Activated CD8-positive, alpha-beta T cell treated with anti-CD3 and anti-CD28 coated beads, Interleukin-2, amount 10 ng/mL, durations not matched to agents 7 days and 5 days (primary cell): ENCODE results near the gene DNAJC24. TPM values are rescaled to one million over a fixed set of nuclear protein-coding genes. Genes with fewer than 3 reads are reported as not detected.

ENCODE experiments used
- ATAC-seq: fragments of 150-1000 bp; cut with Tn5 transposase; one replicate; pipeline ENCODE4 v1.10.0; 2021; ENCODE audit warnings: moderate library complexity
- CTCF ChIA-PET: fragments of 350-600 bp; sonication (Branson Sonifier 250); formaldehyde crosslinking; loops from one replicate; lab custom pipeline; 2021; ENCODE audit warnings: antibody characterized with exemption; lab: Charles Lee
- POLR2A ChIA-PET: fragments of 350-600 bp; sonication (Branson Sonifier 250); formaldehyde crosslinking; loops from one replicate; lab custom pipeline; 2021; ENCODE audit warnings: antibody characterized with exemption; lab: Charles Lee
- DNase-seq: peaks from one replicate; pipeline ENCODE4 v3.0.0-alpha.2; 2020
- H3K27ac Mint-ChIP-seq: one replicate; pipeline ENCODE4 v1.8.0; 2021; ENCODE audit warnings: mild to moderate bottlenecking, mixed read lengths
- H3K27me3 Mint-ChIP-seq: one replicate; pipeline ENCODE4 v1.8.0; 2021; ENCODE audit warnings: low read depth, mixed read lengths
- H3K36me3 Mint-ChIP-seq: one replicate; pipeline ENCODE4 v1.8.0; 2021; ENCODE audit warnings: low read depth, mixed read lengths
- H3K4me1 Mint-ChIP-seq: one replicate; pipeline ENCODE4 v1.8.0; 2021; ENCODE audit warnings: low read depth, mixed read lengths
- H3K4me3 Mint-ChIP-seq: one replicate; pipeline ENCODE4 v1.8.0; 2021; ENCODE audit warnings: mild to moderate bottlenecking, mixed read lengths
- H3K9me3 Mint-ChIP-seq: one replicate; pipeline ENCODE4 v1.8.0; 2022; ENCODE audit warnings: mixed read lengths; ENCODE audit not compliant: insufficient read depth
- total RNA-seq, 2 experiments: library from RNA; stranded (reverse); gene quantifications; one replicate each; pipeline ENCODE4 v1.2.3, GENCODE V29; 2021

Gene DNAJC24
- total RNA-seq, 2 experiments from 2014 or later, result 13.7 to 15.8 TPM

GRCh38 chr11:31417816-31418215 lies 48.2 kb downstream of the DNAJC24 start:
- CTCF ChIA-PET, result no interaction called here
- no peaks in the 10 kb centered on the region for H3K27me3 Mint-ChIP-seq
- POLR2A ChIA-PET, result no interaction called here
- no peak overlapping the region for H3K4me3 Mint-ChIP-seq
- H3K36me3 Mint-ChIP-seq, result peaks cover 7% of the 10 kb centered on the region
- H3K27ac Mint-ChIP-seq, result no peak overlapping the region
- DNase-seq, result no peak
- no peak for ATAC-seq
- H3K4me1 Mint-ChIP-seq, result no peaks in the 10 kb centered on the region
- H3K9me3 Mint-ChIP-seq, result no peaks in the 10 kb centered on the region

- DNase-seq (no peak), ATAC-seq (no peak)
- CTCF ChIA-PET, result no interaction called here
- H3K36me3 Mint-ChIP-seq, result peaks cover 7% of the 10 kb centered on the region
- no peaks in the 10 kb centered on the region for H3K4me1 Mint-ChIP-seq
- no peaks in the 10 kb centered on the region for H3K9me3 Mint-ChIP-seq
- POLR2A ChIA-PET, result no interaction called here
- no peak overlapping the region for H3K4me3 Mint-ChIP-seq
- no peak overlapping the region for H3K27ac Mint-ChIP-seq
- no peaks in the 10 kb centered on the region for H3K27me3 Mint-ChIP-seq
Observed at GRCh38 chr11:31419138-31419537, 49.5 kb downstream of the DNAJC24 start.

- no peak overlapping the region for H3K27ac Mint-ChIP-seq
- H3K4me1 Mint-ChIP-seq, result no peaks in the 10 kb centered on the region
- CTCF ChIA-PET, result no interaction called here
- no peaks in the 10 kb centered on the region for H3K27me3 Mint-ChIP-seq
- POLR2A ChIA-PET, result no interaction called here
- H3K36me3 Mint-ChIP-seq, result peaks cover 5% of the 10 kb centered on the region
- no peak overlapping the region for H3K4me3 Mint-ChIP-seq
- H3K9me3 Mint-ChIP-seq, result no peaks in the 10 kb centered on the region
- no peak for DNase-seq
- no peak for ATAC-seq
Observed at GRCh38 chr11:31419669-31420068, 50.0 kb downstream of the DNAJC24 start.

DNA sequence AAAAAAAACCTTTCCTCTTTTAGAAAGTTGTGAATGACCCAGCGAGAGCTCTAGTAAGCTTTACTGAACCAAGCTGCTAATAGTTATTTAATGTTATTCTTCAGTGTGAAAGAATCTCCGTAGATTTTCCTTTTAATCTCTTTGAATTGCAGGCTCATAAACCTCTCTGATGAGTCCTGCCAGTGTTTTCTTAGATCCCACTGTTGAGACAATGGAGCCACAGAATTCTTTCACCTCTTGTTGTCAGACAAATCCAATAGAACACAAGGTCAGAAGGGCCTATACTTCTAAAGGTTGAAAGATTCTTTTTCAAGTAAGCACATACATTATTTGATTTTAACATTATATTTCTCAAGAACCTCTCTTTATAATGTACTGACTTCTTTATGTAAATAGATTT lies 52.2 kb downstream of the DNAJC24 start:
- no peak for DNase-seq
- Mint-ChIP-seq H3K27me3 (no peaks in the 10 kb centered on the region), H3K4me1 (no peaks in the 10 kb centered on the region), H3K36me3 (no peaks in the 10 kb centered on the region), H3K9me3 (no peaks in the 10 kb centered on the region), H3K4me3 (no peak overlapping the region), H3K27ac (no peak overlapping the region)
- CTCF ChIA-PET, result no interaction called here
- POLR2A ChIA-PET, result no interaction called here
- ATAC-seq, result no peak

- Mint-ChIP-seq H3K27ac (no peak overlapping the region), H3K9me3 (no peaks in the 10 kb centered on the region), H3K27me3 (no peaks in the 10 kb centered on the region), H3K4me3 (no peak overlapping the region), H3K36me3 (no peaks in the 10 kb centered on the region), H3K4me1 (no peaks in the 10 kb centered on the region)
- ChIA-PET CTCF (no interaction called here), POLR2A (no interaction called here)
- DNase-seq, result no peak
- no peak for ATAC-seq
Observed at GRCh38 chr11:31422703-31423102, 53.0 kb downstream of the DNAJC24 start.

DNA sequence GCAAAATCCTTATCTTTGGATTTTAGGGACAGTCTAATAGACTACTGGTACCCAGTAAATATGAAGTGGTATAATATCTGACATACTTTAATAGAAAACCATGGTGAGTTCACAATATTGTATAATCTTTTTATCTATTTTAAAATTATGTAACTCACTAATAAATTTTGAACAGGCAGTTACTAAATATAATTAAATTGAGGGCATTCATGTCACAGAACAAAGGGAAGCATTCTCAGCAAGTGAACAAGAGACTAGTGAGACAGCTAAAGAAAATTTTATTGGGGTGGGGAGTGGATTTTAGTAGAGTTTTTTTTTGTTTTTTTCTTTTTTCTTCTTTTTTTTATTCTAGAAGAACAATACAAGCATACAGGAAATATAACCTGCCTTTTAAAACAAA lies 55.0 kb downstream of the DNAJC24 start:
- no peaks in the 10 kb centered on the region for H3K27me3 Mint-ChIP-seq
- H3K4me1 Mint-ChIP-seq, result no peaks in the 10 kb centered on the region
- H3K9me3 Mint-ChIP-seq, result no peaks in the 10 kb centered on the region
- DNase-seq (no peak), ATAC-seq (no peak)
- peaks cover 3% of the 10 kb centered on the region for H3K36me3 Mint-ChIP-seq
- no peak overlapping the region for H3K4me3 Mint-ChIP-seq
- H3K27ac Mint-ChIP-seq, result no peak overlapping the region
- ChIA-PET POLR2A (interaction anchor here (0.6 kb wide), 1 partner anchor 666 kb away, joined by 4 read pairs; the partner anchor contains the start of gene RCN1), CTCF (interaction anchor here (0.7 kb wide), 1 partner anchor 751 kb away, joined by 4 read pairs; no protein-coding TSS in a partner anchor)

GRCh38 chr11:31433851-31434250 lies 64.2 kb downstream of the DNAJC24 start:
- no peaks in the 10 kb centered on the region for H3K27me3 Mint-ChIP-seq
- H3K4me1 Mint-ChIP-seq, result peaks cover 10% of the 10 kb centered on the region
- DNase-seq (no peak), ATAC-seq (no peak)
- no peak overlapping the region for H3K27ac Mint-ChIP-seq
- H3K4me3 Mint-ChIP-seq, result no peak overlapping the region
- ChIA-PET CTCF (no interaction called here), POLR2A (no interaction called here)
- H3K36me3 Mint-ChIP-seq, result peaks cover 22% of the 10 kb centered on the region
- peaks cover 7% of the 10 kb centered on the region for H3K9me3 Mint-ChIP-seq

GRCh38 chr11:31437742-31438435 lies 68.2 kb downstream of the DNAJC24 start:
- DNase-seq, result no peak
- ChIA-PET CTCF (no interaction called here), POLR2A (no interaction called here)
- Mint-ChIP-seq H3K9me3 (peaks cover 11% of the 10 kb centered on the region), H3K36me3 (peaks cover 3% of the 10 kb centered on the region), H3K4me1 (peaks cover 10% of the 10 kb centered on the region), H3K27ac (no peak overlapping the region), H3K27me3 (no peaks in the 10 kb centered on the region), H3K4me3 (no peak overlapping the region)
- no peak for ATAC-seq

GRCh38 chr11:31441296-31441695 lies 71.6 kb downstream of the DNAJC24 start:
- Mint-ChIP-seq H3K27me3 (no peaks in the 10 kb centered on the region), H3K4me3 (no peak overlapping the region)
- no peak for ATAC-seq

DNA sequence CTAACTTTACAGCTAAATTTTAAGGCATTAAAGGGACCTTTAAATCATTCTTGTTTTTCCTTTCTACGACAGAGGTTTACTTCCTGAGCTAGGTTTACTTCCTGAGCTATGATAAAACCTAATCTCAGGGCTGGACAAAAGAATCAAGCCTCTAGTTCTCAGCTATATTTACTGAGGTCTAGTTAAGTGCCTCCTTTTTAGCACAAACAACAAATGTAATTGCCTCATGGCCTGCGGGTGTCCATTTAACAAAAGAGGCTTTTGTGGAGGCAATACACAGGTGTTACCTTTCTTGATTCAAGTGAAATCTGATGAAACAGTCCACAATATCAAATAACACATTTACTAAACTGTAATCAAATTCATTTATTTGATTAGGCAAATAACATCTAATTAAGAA lies 72.4 kb downstream of the DNAJC24 start:
- no peaks in the 10 kb centered on the region for H3K27me3 Mint-ChIP-seq
- ChIA-PET POLR2A (no interaction called here), CTCF (no interaction called here)
- ATAC-seq, result no peak
- peaks cover 9% of the 10 kb centered on the region for H3K4me1 Mint-ChIP-seq
- peaks cover 11% of the 10 kb centered on the region for H3K9me3 Mint-ChIP-seq
- no peak overlapping the region for H3K4me3 Mint-ChIP-seq
- H3K36me3 Mint-ChIP-seq, result peaks cover 9% of the 10 kb centered on the region
- H3K27ac Mint-ChIP-seq, result no peak overlapping the region
- DNase-seq, result no peak

More at GRCh38 chr11:31441296-31441695, 71.6 kb downstream of the DNAJC24 start:
- Mint-ChIP-seq H3K9me3 (peaks cover 11% of the 10 kb centered on the region), H3K36me3 (peaks cover 3% of the 10 kb centered on the region), H3K27ac (no peak overlapping the region), H3K4me1 (peaks cover 10% of the 10 kb centered on the region)
- no peak for DNase-seq
- CTCF ChIA-PET, result no interaction called here
- POLR2A ChIA-PET, result no interaction called here

DNA sequence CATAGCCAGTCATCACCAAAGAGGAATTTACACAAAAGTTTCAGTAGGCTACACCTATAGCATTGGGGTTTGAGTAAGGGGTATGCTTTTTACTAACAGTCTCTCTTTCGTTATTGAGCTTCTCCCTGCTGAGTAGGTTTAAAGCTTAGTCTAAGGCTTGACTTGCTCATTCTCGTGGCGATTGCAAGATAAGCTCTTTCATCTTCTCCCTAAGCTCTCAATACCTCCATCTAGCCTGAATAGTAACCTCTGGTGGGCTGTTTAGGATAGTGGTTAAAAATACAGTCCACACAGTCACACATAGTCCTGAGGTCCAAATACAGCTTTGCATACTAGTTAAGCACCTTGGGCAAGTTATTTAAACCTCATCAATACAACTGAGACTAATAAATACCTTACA lies 74.1 kb downstream of the DNAJC24 start:
- Mint-ChIP-seq H3K36me3 (peaks cover 19% of the 10 kb centered on the region), H3K4me3 (no peak overlapping the region), H3K4me1 (no peaks in the 10 kb centered on the region), H3K9me3 (peaks cover 5% of the 10 kb centered on the region), H3K27me3 (no peaks in the 10 kb centered on the region), H3K27ac (no peak overlapping the region)
- ChIA-PET POLR2A (interaction anchor here (0.7 kb wide), 1 partner anchor 24 kb away, joined by 3 read pairs; no protein-coding TSS in a partner anchor), CTCF (no interaction called here)
- no peak for DNase-seq
- ATAC-seq, result no peak

DNA sequence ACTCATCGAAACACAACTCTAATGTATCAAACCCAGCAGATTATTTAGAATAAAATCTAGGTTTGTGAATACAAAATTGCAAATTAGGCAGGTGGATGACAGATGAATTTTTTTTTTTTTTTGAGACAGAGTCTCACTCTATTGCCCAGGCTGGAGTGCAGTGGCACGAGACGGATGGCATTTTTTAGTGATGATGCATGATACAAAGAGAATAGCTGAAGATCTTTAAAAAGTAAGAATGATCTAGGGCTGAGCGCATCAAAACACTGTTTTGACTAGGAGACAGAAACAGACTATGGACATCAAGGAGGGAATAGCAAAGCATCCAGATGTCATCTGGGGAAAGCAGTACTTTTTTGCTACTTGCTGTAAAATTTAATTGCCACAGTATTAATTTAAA lies 76.0 kb downstream of the DNAJC24 start:
- DNase-seq (no peak), ATAC-seq (no peak)
- ChIA-PET POLR2A (no interaction called here), CTCF (no interaction called here)
- Mint-ChIP-seq H3K27me3 (no peaks in the 10 kb centered on the region), H3K36me3 (peaks cover 20% of the 10 kb centered on the region), H3K4me3 (no peak overlapping the region), H3K9me3 (no peaks in the 10 kb centered on the region), H3K27ac (no peak overlapping the region), H3K4me1 (no peaks in the 10 kb centered on the region)

DNA sequence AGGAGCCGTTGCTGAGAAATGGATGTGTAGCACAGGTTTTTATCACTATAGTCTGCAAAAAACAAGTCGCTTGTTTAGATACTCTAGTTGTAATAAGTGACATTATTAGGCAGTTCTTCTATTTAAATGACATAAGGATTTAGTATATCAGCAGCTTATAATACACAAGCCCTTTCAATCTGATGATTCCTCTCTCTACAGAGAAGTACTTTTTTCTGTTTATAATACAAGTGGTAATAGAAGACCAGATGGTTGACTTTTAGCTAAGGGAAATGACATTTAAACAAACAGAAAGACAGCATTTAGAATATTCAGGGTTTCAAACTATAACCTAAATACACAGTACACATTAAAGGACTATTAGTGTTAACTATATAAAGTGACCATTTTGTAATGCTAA lies 79.4 kb downstream of the DNAJC24 start:
- Mint-ChIP-seq H3K4me3 (no peak overlapping the region), H3K27me3 (no peaks in the 10 kb centered on the region), H3K9me3 (no peaks in the 10 kb centered on the region), H3K4me1 (no peaks in the 10 kb centered on the region), H3K36me3 (peaks cover 31% of the 10 kb centered on the region), H3K27ac (no peak overlapping the region)
- no peak for DNase-seq
- POLR2A ChIA-PET, result no interaction called here
- CTCF ChIA-PET, result no interaction called here
- ATAC-seq, result no peak
